Breast epithelium (tissue), 3 donors: ENCODE results near the gene PRKN.

ENCODE experiments used
- CTCF ChIP-seq, 3 donors: fragments of 450-650 bp; IDR thresholded peaks; one replicate each; pipeline ENCODE4 v1.5.1; 2016 to 2017; ENCODE audit warnings: antibody characterized with exemption in 3 of 3, mild to moderate bottlenecking in 3 of 3, moderate library complexity in 3 of 3
- POLR2AphosphoS5 ChIP-seq, 3 donors: sonication (generic); formaldehyde crosslinking; IDR thresholded peaks; one replicate each; pipeline ENCODE4 v1.6.1; 2017; ENCODE audit warnings: antibody characterized with exemption in 3 of 3

GRCh38 chr6:162728197-162728596, 631 bp upstream of the PRKN start:
- TF ChIP-seq CTCF (IDR thresholded peaks at IDR 0.05) (no peak), POLR2AphosphoS5 (IDR thresholded peaks at IDR 0.05) (no peak)
